OCI-LY1 (cell line): ENCODE results near the gene CCDC12.

ENCODE experiments used
- EZH2 ChIP-seq: fragments of 200-600 bp; sonication (generic), shearing (Covaris generic); IDR thresholded peaks from 2 replicates; pipeline ENCODE4 v1.8.0; 2017; ENCODE audit warnings: borderline replicate concordance, mixed run types, mild to moderate bottlenecking, antibody characterized with exemption, low read length, moderate library complexity, mixed read lengths
- TF ChIP-seq, protein P1 (sequence below): fragments of 200-600 bp; sonication (generic), shearing (Covaris generic); IDR thresholded peaks from 2 replicates; pipeline ENCODE4 v1.5.1; 2017; ENCODE audit warnings: mild to moderate bottlenecking, antibody characterized with exemption, low read length, moderate library complexity, mixed read lengths

DNA sequence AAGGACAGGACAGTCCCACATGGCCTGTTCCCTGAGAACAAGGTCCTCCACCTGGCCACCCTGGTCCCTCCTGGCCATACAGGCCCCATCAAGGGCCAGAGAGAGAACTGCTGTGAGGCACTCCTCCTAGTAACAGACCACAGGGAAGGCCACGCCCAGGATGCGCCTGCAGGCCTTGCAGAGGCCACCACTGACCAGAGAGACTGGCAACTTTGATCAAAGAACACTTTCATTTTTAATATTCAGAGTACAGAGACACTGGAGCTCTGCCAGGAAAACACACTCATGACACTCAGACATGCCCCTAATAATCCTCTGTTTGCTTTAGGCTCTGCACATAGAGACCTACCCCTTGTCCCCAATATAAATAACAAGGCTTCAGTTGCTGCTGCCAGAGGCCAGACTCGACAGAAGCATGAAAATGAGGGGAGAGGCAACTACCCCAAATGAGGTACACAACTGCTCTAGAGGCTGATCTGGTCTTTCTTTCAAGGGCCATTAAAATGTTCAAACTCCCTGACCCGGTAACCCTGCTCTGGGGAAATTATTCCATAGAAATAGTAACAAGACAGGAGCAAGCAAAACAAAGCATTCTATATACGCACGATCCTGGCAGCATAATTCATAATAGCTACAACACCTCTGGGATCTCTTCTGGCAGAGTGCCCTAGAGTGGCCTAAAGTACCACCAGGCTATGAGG, 44.8 kb downstream of the CCDC12 start:
- TF ChIP-seq, protein P1, sequence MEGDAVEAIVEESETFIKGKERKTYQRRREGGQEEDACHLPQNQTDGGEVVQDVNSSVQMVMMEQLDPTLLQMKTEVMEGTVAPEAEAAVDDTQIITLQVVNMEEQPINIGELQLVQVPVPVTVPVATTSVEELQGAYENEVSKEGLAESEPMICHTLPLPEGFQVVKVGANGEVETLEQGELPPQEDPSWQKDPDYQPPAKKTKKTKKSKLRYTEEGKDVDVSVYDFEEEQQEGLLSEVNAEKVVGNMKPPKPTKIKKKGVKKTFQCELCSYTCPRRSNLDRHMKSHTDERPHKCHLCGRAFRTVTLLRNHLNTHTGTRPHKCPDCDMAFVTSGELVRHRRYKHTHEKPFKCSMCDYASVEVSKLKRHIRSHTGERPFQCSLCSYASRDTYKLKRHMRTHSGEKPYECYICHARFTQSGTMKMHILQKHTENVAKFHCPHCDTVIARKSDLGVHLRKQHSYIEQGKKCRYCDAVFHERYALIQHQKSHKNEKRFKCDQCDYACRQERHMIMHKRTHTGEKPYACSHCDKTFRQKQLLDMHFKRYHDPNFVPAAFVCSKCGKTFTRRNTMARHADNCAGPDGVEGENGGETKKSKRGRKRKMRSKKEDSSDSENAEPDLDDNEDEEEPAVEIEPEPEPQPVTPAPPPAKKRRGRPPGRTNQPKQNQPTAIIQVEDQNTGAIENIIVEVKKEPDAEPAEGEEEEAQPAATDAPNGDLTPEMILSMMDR: no peak
- no peak for TF ChIP-seq EZH2
